Glomerular visceral epithelial cell (primary cell): ENCODE results near the gene SH2D3C.

ENCODE experiments used
- DNase-seq: peaks from one replicate; pipeline ENCODE4 v3.0.0-alpha.2; 2016; ENCODE audit errors: extremely low spot score

Gene SH2D3C

GRCh38 chr9:127722055-127722745 is 56.3 kb downstream of the SH2D3C start:
- no peak for DNase-seq

GRCh38 chr9:127721391-127721821 is 57.1 kb downstream of the SH2D3C start:
- DNase-seq = no peak

DNA sequence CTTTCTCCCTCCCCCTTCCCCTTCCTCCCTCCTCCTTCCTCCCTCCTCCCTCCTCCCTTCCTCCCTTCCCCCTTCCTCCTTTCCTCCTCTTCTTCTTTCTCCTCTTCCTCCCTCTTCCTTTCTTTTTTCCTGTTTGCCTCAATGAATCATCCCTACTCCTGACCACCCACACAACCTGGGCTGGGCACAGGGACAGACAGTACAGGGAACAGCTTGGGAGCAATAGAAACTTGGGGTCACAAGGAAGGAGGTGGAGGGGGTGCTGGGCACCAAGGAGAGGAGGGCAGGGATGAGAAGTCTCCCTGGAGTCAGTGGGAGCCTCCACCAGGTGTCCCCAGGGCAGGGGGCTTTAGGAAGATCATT is 57.6 kb downstream of the SH2D3C start:
- DNase-seq = no peak

- DNase-seq = no peak
Measured at GRCh38 chr9:127720031-127720864, 58.2 kb downstream of the SH2D3C start.

GRCh38 chr9:127717766-127718165 is 60.7 kb downstream of the SH2D3C start:
- DNase-seq = no peak

- no peak for DNase-seq
Measured at GRCh38 chr9:127716412-127716811, 62.1 kb downstream of the SH2D3C start.

GRCh38 chr9:127715470-127716337 is 62.8 kb downstream of the SH2D3C start, which contains the start of the genes PTRH1 and TTC16:
Gene PTRH1 (minus strand): TSS chr9:127715663. CDS start chr9:127715639, 24 bp downstream.
Gene TTC16 (plus strand): TSS chr9:127716079. CDS start chr9:127716146, 67 bp downstream.
- DNase-seq = peak; percentile 94

GRCh38 chr9:127714951-127715469 is 63.5 kb downstream of the SH2D3C start:
- no peak for DNase-seq

- no peak for DNase-seq
Measured at GRCh38 chr9:127714020-127714750, 64.3 kb downstream of the SH2D3C start.

DNA sequence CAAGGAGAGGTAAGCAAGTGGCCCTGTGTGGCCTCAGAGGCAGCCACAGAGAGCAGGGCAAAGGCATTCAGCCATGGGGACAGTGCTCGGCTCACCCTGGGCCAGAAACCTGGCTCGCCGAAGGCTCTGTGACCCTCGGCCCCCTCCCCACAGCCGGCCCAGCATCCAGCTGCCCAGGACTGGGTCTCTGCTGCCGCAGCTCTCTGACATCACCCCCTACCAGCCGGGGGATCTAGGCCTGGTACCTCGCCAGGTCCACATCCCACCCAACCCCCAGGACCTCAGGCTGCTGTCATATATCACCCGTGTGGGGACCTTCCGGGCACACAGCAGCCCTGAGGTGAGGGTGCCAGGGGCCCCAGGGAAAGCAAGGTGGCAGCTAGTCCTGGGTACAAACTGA is 65.6 kb downstream of the SH2D3C start:
- no peak for DNase-seq

GRCh38 chr9:127712371-127712770 is 66.1 kb downstream of the SH2D3C start:
- no peak for DNase-seq

- no peak for DNase-seq
Measured at GRCh38 chr9:127711831-127712274, 66.6 kb downstream of the SH2D3C start.

GRCh38 chr9:127711226-127711701 is 67.2 kb downstream of the SH2D3C start:
- no peak for DNase-seq

DNA sequence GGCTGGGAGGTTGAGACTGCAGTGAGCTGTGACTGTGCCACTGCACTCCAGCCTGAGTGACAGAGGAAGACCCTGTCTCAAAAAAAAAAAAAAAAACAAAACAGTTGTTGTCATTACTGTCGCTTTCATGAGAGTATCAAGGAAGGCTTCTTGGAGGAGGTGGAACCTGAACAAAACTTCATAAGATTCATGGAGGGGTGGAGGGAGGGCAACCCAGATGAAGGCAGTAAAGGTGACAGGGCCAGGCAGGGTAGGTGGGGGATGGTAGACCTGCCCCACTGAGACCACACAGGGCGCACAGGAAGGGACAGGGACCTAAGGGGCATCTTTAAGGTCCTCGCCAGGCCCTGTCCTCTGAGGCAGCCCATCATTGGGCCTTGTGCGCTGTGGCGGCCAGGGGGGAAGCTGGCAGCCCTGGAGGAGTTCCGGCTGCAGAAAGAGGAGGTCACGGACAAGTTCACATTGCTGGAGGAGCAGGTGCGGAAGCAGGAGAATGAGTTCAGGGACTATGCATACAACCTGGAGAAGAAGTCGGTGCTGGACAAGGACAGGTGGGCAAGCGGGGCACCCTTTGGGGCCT is 68.2 kb downstream of the SH2D3C start:
- no peak for DNase-seq

GRCh38 chr9:127708952-127709587 is 69.4 kb downstream of the SH2D3C start:
- DNase-seq = no peak

- DNase-seq = no peak
Measured at GRCh38 chr9:127707766-127708165, 70.7 kb downstream of the SH2D3C start.

DNA sequence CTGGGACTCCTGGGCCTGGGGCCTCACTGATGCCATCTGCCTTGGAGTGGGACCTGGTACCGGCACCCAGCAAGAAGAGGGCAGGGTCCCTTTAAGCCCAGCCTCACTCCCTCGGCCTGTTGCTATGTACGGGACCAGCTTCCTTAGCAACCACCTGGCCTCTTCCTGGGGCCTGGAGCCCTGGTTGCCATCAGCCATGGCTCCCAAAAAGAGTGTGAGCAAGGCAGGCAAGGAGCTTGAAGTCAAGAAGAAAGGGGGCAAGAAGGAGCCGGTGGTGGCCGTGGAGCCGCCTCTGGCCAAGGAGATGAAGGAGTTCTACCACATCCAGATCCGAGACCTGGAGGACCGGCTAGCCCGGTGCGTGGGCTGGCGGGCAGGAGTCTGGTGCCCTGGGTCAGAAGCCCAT is 71.6 kb downstream of the SH2D3C start, which contains the start of gene CFAP157:
CFAP157 (plus strand) TSS at position 153 of the 406 bp plus-strand sequence; CDS start at position 197, 44 bp downstream.
- no peak for DNase-seq

DNA sequence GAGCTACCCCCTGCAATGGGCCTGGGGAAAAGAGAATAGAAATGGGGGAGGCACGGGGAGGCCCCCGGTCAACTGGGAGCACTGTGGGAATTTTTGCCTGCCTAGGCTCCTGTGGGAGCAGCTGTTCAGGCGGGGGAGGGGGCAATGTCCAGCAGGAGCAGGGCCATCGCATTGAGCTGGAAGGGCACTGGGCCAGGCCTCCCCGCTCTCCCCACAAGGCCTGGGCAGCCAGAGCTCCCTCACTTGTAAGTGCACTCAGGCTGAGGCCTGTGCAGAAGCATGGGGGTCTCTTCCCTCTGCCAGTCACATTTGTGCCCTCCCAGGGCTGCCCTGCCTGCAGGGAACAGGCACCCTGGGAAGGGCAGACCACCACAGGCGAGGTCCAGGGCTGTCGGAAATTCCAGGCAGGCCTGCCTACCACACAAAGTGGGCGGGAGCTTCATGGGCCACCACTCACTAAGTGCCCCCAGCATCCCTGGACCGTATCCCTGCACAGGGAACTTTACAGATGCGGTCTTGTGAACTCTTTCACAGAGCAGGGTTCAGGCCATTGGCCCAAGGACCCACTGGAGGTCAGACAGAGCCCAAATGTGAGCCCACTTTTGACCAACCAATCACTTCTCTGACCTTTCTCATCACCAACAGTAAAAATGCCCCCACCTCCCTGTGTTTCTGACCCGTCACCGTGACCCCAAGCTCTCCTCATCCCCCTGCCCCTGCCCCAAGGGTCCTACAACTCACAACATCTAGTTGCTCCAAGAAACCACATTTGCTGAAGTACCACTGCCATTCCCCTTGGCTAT is 72.7 kb downstream of the SH2D3C start:
- no peak for DNase-seq
